HepG2 (cell line): ENCODE measurements around the gene SAXO2. TPM values are rescaled to one million over a fixed set of nuclear protein-coding genes. Genes with fewer than 3 reads are reported as not detected.
A peak's percentile ranks its signal among the peaks of the same experiment; 100 is the strongest.
"Not testable (repeated sequence)": the region's sequence is repeated elsewhere in the genome, so short reads cannot be mapped to it uniquely, and the experiment has no call there.

Experiments used
- ATAC-seq: fragments of 200-7000 bp; cut with Tn5 transposase; 3 replicates; pipeline ENCODE4 v1.9.1; 2020; ENCODE audit warnings: mild to moderate bottlenecking, moderate library complexity
- BruUV-seq: library from RNA; stranded (reverse); fragments of 400-500 nt; replicated peaks from 2 replicates; lab custom pipeline; 2021; lab: Mats Ljungman, UMichigan
- CTCF ChIA-PET: fragments of 300-600 bp; formaldehyde crosslinking; extraction: SDS; loops from one replicate; lab custom pipeline; 2021; ENCODE audit warnings: low total read pairs, inconsistent platforms, low intra/inter-chr PET ratio; lab: Yijun Ruan, JAX
- POLR2A ChIA-PET: fragments of 350-600 bp; sonication (Branson Sonifier 250); formaldehyde crosslinking; loops from one replicate; lab custom pipeline; 2020; ENCODE audit warnings: antibody characterized with exemption, inconsistent platforms; lab: Yijun Ruan, JAX
- DNase-seq: peaks from one replicate; pipeline ENCODE4 v3.0.0-alpha.2; 2015; ENCODE audit warnings: low spot score
- FAIRE-seq: peaks from 3 replicates; lab custom pipeline; 2011; peaks lifted over from hg19 to GRCh38; lab: Jason Lieb, UNC
- H2AFZ ChIP-seq: one replicate; pipeline ENCODE4 v1.6.1; 2011; ENCODE audit warnings: low read length, inconsistent platforms
- H3K27ac ChIP-seq: fragments of 300-600 bp; 3 replicates; pipeline ENCODE4 v1.8.0; 2011; ENCODE audit warnings: mixed run types, mild to moderate bottlenecking, mixed read lengths, low read length, inconsistent platforms; ENCODE audit not compliant: insufficient read depth; ENCODE audit errors: extremely low read length
- H3K27me3 ChIP-seq, 2 experiments: fragments of 200-600 bp in 1 of 2; 2 replicates in 1 of 2; 3 replicates in 1 of 2; pipeline versions ENCODE4 v1.6.0 to v1.8.0; 2011; ENCODE audit warnings: low read length in 2 of 2, mild to moderate bottlenecking in 2 of 2, moderate library complexity in 2 of 2, inconsistent platforms in 1 of 2; ENCODE audit not compliant: insufficient read depth in 2 of 2, control insufficient read depth in 1 of 2
- H3K36me3 ChIP-seq, 2 experiments: fragments of 200-600 bp in 1 of 2; replicated peaks in 1 of 2; 2 replicates in 1 of 2; 3 replicates in 1 of 2; pipeline versions ENCODE4 v1.5.1 to v1.8.0; 2011; ENCODE audit warnings: low read length in 2 of 2, inconsistent platforms in 1 of 2; ENCODE audit not compliant: insufficient read depth in 2 of 2, control insufficient read depth in 1 of 2
- H3K4me1 ChIP-seq: 2 replicates; pipeline ENCODE4 v1.5.1; 2012; ENCODE audit warnings: low read length, inconsistent platforms; ENCODE audit not compliant: insufficient read depth
- H3K4me2 ChIP-seq: 2 replicates; pipeline ENCODE4 v1.6.0; 2011; ENCODE audit warnings: low read depth, low read length, inconsistent platforms
- H3K4me3 ChIP-seq, 3 experiments: fragments of 200-600 bp in 1 of 3; sonication (generic), shearing (Covaris generic) in 1 of 3; replicated peaks in 1 of 3; 2 replicates each; pipeline ENCODE4 v1.5.1; 2011 to 2016; ENCODE audit warnings: low read length in 3 of 3, inconsistent platforms in 2 of 3, low read depth in 2 of 3, mild to moderate bottlenecking in 2 of 3, control low read depth in 1 of 3, mixed read lengths in 1 of 3; ENCODE audit not compliant: insufficient read depth in 1 of 3
- H3K79me2 ChIP-seq: one replicate; pipeline ENCODE4 v1.6.1; 2011; ENCODE audit warnings: low read length, inconsistent platforms; ENCODE audit not compliant: insufficient read depth
- H3K9ac ChIP-seq: 2 replicates; pipeline ENCODE4 v1.6.0; 2011; ENCODE audit warnings: mild to moderate bottlenecking, low read depth, low read length, inconsistent platforms; ENCODE audit not compliant: insufficient read depth
- H3K9me3 ChIP-seq: 2 replicates; pipeline ENCODE4 v1.5.1; 2012; ENCODE audit warnings: mild to moderate bottlenecking, low read length
- H4K20me1 ChIP-seq: 2 replicates; pipeline ENCODE4 v1.6.0; 2011; ENCODE audit warnings: inconsistent platforms, mild to moderate bottlenecking, low read length, moderate library complexity; ENCODE audit not compliant: insufficient read depth
- STAG1 ChIP-seq: sonication (generic); formaldehyde crosslinking; IDR thresholded peaks from 2 replicates; pipeline ENCODE4 v1.4.0; 2020; ENCODE audit warnings: missing genetic modification reagents
- WGBS: methylation state at CpG from one replicate; pipeline ENCODE4 v1.1.6; 2017; ENCODE audit warnings: low lambda C conversion rate; 5-methylcytosine and 5-hydroxymethylcytosine counted together
- in situ Hi-C: cut with HindIII; loops from 2 replicates; pipeline ENCODE4 v1.10.0; 2017; ENCODE audit warnings: low pct_unique_long_range_greater_than_20kb; ENCODE audit not compliant: extremely low pct_ligation_motif_present
- intact Hi-C: fragments of 100-400 bp; cut with micrococcal nuclease; formaldehyde crosslinking; loops from one replicate; pipeline ENCODE4 v1.10.0; 2022; ENCODE audit not compliant: unreplicated experiment
- polyA plus RNA-seq, 8 experiments: library from polyadenylated mRNA; depleted of rRNA in 3 of 8; stranded (reverse) in 7 of 8; unstranded in 1 of 8; fragments of >200 nt; fragmentation: Illumina TruSeq in 4 of 8; extraction: Trizol in 4 of 8; gene quantifications; 2 replicates each; pipeline versions ENCODE4 v1.2.1 to v1.2.3, GENCODE V29; 2011 to 2016; ENCODE audit warnings: low read depth in 4 of 8, missing spikeins in 1 of 8, mixed read lengths in 1 of 8; ENCODE audit not compliant: insufficient read depth in 1 of 8
- total RNA-seq, 5 experiments: library from RNA; depleted of rRNA; stranded (reverse); fragments of >200 nt; fragmentation: Illumina TruSeq; extraction: Trizol; gene quantifications; 2 replicates each; pipeline ENCODE4 v1.2.3, GENCODE V29; 2016; ENCODE audit warnings: low read depth in 1 of 5

The SAXO2 gene
- total and polyA plus RNA-seq, 2 of the 13 experiments (the other 11 are each of a cell fraction or from before 2014, with no cell fraction given): 0.01 to 1.5 TPM

GRCh38 chr15:82329039-82329438, 66.4 kb downstream of the SAXO2 start:
- FAIRE-seq, POLR2A ChIA-PET, H3K4me1 ChIP-seq: not testable (repeated sequence)

DNA sequence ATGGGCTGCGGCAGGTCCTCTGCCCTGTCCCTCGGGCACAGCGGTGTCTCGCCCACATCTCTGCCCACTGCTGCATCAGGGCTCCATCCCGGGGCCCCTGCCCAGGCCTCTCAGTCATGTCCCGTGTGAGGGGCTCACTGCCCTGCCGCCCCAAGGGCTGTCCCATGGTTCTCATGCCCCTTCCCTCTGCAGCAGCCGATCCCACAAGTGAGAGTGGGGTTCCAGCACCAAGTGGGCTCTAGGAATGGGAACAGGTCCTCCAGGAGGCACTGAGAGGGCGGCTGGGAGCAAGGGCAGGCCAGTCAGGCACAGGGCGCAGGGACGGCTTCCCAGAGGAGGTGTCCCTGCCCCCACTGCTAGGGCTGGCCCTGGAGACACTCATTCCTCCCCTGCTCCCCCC, 68.3 kb downstream of the SAXO2 start:
- H3K4me3 ChIP-seq: not testable (repeated sequence)

More at GRCh38 chr15:82329039-82329438, 66.4 kb downstream of the SAXO2 start:
- CTCF ChIA-PET, BruUV-seq, H3K9ac ChIP-seq, H3K4me2 ChIP-seq, H3K4me3 ChIP-seq, intact Hi-C loops, H2AFZ ChIP-seq, in situ Hi-C loops, H3K9me3 ChIP-seq, H3K36me3 ChIP-seq, H3K27me3 ChIP-seq, H3K27ac ChIP-seq, H4K20me1 ChIP-seq, H3K79me2 ChIP-seq, DNase-seq: not testable (repeated sequence)
- ATAC-seq: peak; percentile 63
- peak; percentile 45 for TF ChIP-seq STAG1 (CRISPR knock-in tag)
- no CpG with 5 or more reads among the region's 13 CpGs for WGBS

DNA sequence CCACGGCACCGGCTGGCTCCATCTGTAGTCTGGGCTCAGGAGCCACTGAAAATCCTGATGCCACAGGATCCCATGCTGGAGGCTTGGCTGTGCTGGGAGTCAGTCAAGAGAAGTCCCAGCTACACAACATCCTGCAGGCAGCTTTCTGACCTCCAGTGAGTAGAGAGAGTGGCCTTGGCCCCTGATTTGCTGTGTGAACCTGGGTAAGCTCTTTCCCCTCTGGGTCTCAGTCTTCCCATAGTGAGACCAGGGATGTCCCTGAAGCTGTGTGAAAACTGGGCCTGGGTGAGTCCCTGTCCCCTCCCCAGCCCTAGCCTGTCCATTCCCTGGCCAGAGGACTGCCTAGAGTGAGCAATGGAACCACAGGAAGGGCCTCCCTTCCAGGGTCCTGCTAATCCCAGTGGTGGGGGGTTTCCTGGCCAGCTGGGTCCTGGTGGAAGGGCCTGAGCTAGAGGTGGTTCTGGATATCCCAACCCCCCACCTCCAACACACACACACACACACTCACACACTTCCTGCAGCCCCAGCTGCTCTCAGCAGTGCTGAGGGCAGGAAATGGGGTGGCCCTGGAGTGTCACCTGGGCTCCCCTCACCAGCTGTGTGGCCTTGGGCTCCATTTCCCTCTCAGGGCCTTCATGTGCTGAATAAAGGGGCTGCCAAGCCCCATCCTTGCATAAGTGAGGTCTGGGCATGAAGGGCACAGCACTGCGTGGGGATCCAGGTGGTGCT, 69.1 kb downstream of the SAXO2 start:
- H3K9ac ChIP-seq, H3K27me3 ChIP-seq, CTCF ChIA-PET, H2AFZ ChIP-seq, H3K79me2 ChIP-seq, H4K20me1 ChIP-seq, H3K4me2 ChIP-seq, H3K4me1 ChIP-seq, BruUV-seq, in situ Hi-C loops, H3K27ac ChIP-seq, H3K36me3 ChIP-seq, H3K9me3 ChIP-seq, FAIRE-seq, H3K4me3 ChIP-seq, DNase-seq, intact Hi-C loops, POLR2A ChIA-PET: not testable (repeated sequence)
- WGBS: no CpG with 5 or more reads among the region's 3 CpGs
- ATAC-seq: peak; percentile 4; the same call in 2 of the 3 replicates

More for the DNA sequence above, 68.3 kb downstream of the SAXO2 start:
- H2AFZ ChIP-seq, CTCF ChIA-PET, BruUV-seq, in situ Hi-C loops, DNase-seq, ATAC-seq, H3K27me3 ChIP-seq, H3K4me1 ChIP-seq, H3K9ac ChIP-seq, H3K9me3 ChIP-seq, H3K36me3 ChIP-seq, H3K4me2 ChIP-seq, H3K79me2 ChIP-seq, intact Hi-C loops, POLR2A ChIA-PET, H4K20me1 ChIP-seq, H3K27ac ChIP-seq, FAIRE-seq: not testable (repeated sequence)
- WGBS: 11% methylated on average over 3 of the region's 11 CpGs

DNA sequence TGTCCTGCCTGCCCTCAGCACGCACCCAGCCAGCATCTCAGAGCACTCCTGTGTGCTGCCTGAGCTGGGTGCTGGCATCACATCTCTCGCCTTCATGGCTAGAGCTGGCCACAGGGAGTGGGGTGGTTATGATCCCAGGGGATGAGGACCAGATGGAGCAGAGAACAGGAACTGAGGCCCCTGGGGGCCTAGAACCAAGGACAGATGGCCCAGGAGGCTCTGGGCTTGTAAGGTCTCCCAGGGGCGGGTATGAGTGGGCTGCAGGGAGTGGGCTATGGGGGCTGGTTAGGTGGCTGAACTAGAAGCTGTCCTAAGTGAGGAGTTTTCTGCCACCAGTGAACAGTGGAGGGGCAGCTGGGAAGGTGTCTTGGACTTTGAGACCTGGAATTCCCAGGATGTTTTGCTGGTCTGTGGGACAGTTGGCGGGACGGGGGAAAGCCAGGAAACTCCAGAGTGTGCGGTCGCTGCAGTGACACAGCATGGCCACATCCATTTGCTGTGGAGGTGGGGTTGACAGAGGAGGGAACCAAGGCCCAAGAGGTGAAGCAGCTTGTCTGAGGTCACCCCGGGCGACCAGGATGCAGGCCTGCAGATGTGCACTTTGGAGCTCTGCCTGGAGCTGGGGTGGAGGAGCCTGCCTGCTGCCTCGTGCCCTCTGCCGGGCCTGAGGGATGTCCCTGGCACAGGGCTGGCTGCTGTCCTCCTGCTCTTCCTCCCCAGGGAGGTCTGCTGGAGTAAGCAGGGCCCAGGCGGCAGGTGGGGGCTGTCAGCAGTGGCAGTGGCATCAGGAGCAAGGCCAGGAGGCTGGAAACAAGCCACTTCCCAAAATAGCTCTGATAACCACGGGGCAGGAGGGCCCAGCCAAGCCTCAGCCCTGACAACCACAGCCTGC, 70.3 kb downstream of the SAXO2 start:
- H4K20me1 ChIP-seq, H3K27me3 ChIP-seq, in situ Hi-C loops, intact Hi-C loops, FAIRE-seq, CTCF ChIA-PET, H3K79me2 ChIP-seq, BruUV-seq, H3K4me1 ChIP-seq, H3K36me3 ChIP-seq, H3K9ac ChIP-seq, H2AFZ ChIP-seq, H3K27ac ChIP-seq, H3K4me2 ChIP-seq, POLR2A ChIA-PET, DNase-seq, H3K9me3 ChIP-seq: not testable (repeated sequence)
- ATAC-seq: peak; percentile 62
- WGBS: 16% methylated on average over 4 of the region's 13 CpGs
- H3K4me3 ChIP-seq: peak overlapping the region in 1 of 3 experiments; percentile 4; a peak in 1 of 6 replicates
